GM18951 (cell line): ENCODE data around the gene NFATC2.

Source experiments
- POLR2A ChIP-seq: IDR thresholded peaks from 4 replicates; pipeline ENCODE4 v1.6.1; 2011; ENCODE audit warnings: mild to moderate bottlenecking; ENCODE audit not compliant: insufficient read length, insufficient read depth; ENCODE audit errors: extremely low read depth
- in situ Hi-C: fragments of 300-500 bp; cut with MboI; formaldehyde crosslinking; loops from one replicate; pipeline ENCODE4 v1.12.0; 2022; ENCODE audit warnings: low sequenced_read_pairs, mixed read lengths, inconsistent platforms; ENCODE audit not compliant: unreplicated experiment

Gene NFATC2

GRCh38 chr20:51339721-51340450, 202.6 kb downstream of the NFATC2 start:
- in situ Hi-C loops = no loop called here
- no peak for TF ChIP-seq POLR2A

- in situ Hi-C loops = no loop called here
- no peak for TF ChIP-seq POLR2A
Observed at GRCh38 chr20:51338692-51339440, 203.7 kb downstream of the NFATC2 start.

GRCh38 chr20:51337126-51337805, 205.3 kb downstream of the NFATC2 start:
- in situ Hi-C loops = no loop called here
- TF ChIP-seq POLR2A = no peak
